Measurements from ENCODE around the gene MSRB1.

GRCh38 chr16:1975432-1976215 is 32.6 kb upstream of the MSRB1 start:
- TF ChIP-seq EZH2 (IDR thresholded peaks at IDR 0.05; ENCODE audit: borderline replicate concordance, low read length): no peak
- no peak for TF ChIP-seq CTCF (IDR thresholded peaks at IDR 0.05; ENCODE audit: low read length)

Measured in OCI-LY1 (cell line).